Measurements from ENCODE around the gene FGF14. TPM values are rescaled to one million over a fixed set of nuclear protein-coding genes. Genes with fewer than 3 reads are reported as not detected.

Gene FGF14
- polyA plus RNA-seq, 1 of the 3 experiments (the other 2 are of a cell fraction), result 0.20 TPM

GRCh38 chr13:101931186-101931585 lies 470.7 kb downstream of the FGF14 start:
- H3K27me3 ChIP-seq (ENCODE audit: insufficient read depth), result no peaks in the 10 kb centered on the region; the same call in 1 of the 2 replicates
- H3F3A ChIP-seq (replicated peaks; ENCODE audit: insufficient read depth), result no peaks in the 10 kb centered on the region
- no peak overlapping the region for H3K27ac ChIP-seq (ENCODE audit: low read depth in 2 of 2, low read length in 1 of 2)
- DNase-seq, result no peak
- CTCF ChIA-PET, result interaction anchor here (0.6 to 1.5 kb wide), 5 partner anchors 10 to 786 kb away, joined by 3 to 5 read pairs (median 4); no protein-coding TSS in a partner anchor
- WGBS (ENCODE audit: low lambda C conversion rate), result 46% methylated on average over 3 of the region's 3 CpGs
- no peaks in the 10 kb centered on the region for H3K9me2 ChIP-seq
- no peak overlapping the region for H3K4me2 ChIP-seq
- H3K4me3 ChIP-seq (ENCODE audit: low read depth in 2 of 2, low read length in 1 of 2), result no peak overlapping the region
- no peak overlapping the region for H2AFZ ChIP-seq (ENCODE audit: low read depth)
- POLR2A ChIA-PET, result no interaction called here
- H3K4me1 ChIP-seq (ENCODE audit: control insufficient read depth in 1 of 2, insufficient read depth in 2 of 2, low read depth in 1 of 2, low read length in 1 of 2), result peaks cover 0 to 4% of the 10 kb centered on the region in 2 experiments; a peak in 2 of 4 replicates
- H3K9me3 ChIP-seq, result no peaks in the 10 kb centered on the region
- no peaks in the 10 kb centered on the region for H3K36me3 ChIP-seq (replicated peaks in 1 of 2; ENCODE audit: control insufficient read depth in 1 of 2, insufficient read depth in 2 of 2, low read length in 1 of 2)
- no peaks in the 10 kb centered on the region for H4K20me1 ChIP-seq (ENCODE audit: insufficient read depth)
- H3K79me2 ChIP-seq (ENCODE audit: insufficient read depth), result no peaks in the 10 kb centered on the region
- no peak overlapping the region for H3K9ac ChIP-seq
- TF ChIP-seq EZH2phosphoT487 (IDR thresholded peaks at IDR 0.05; ENCODE audit: borderline replicate concordance, low read depth) (no peak), POLR2AphosphoS5 (IDR thresholded peaks at IDR 0.05; ENCODE audit: low read depth, low read length) (no peak), PBX3 (IDR thresholded peaks at IDR 0.05) (no peak), CHD2 (IDR thresholded peaks at IDR 0.05; ENCODE audit: low read length, partially characterized antibody) (no peak), SMC3 (IDR thresholded peaks at IDR 0.05; ENCODE audit: low read depth, low read length) (no peak), NRF1 (IDR thresholded peaks at IDR 0.05; ENCODE audit: low read depth, low read length) (no peak), GATA2 (CRISPR knock-in tag; IDR thresholded peaks at IDR 0.05) (no peak), FOXM1 (IDR thresholded peaks at IDR 0.05; ENCODE audit: low read depth) (no peak), SIN3A (IDR thresholded peaks at IDR 0.05; ENCODE audit: borderline replicate concordance, low read depth, low read length) (no peak), YY1 (IDR thresholded peaks at IDR 0.05; ENCODE audit: low read depth) (no peak), GABPA (IDR thresholded peaks at IDR 0.05; ENCODE audit: low read depth) (no peak), USF2 (IDR thresholded peaks at IDR 0.05; ENCODE audit: borderline replicate concordance, low read depth, low read length) (no peak)
- TF ChIP-seq, protein P1, sequence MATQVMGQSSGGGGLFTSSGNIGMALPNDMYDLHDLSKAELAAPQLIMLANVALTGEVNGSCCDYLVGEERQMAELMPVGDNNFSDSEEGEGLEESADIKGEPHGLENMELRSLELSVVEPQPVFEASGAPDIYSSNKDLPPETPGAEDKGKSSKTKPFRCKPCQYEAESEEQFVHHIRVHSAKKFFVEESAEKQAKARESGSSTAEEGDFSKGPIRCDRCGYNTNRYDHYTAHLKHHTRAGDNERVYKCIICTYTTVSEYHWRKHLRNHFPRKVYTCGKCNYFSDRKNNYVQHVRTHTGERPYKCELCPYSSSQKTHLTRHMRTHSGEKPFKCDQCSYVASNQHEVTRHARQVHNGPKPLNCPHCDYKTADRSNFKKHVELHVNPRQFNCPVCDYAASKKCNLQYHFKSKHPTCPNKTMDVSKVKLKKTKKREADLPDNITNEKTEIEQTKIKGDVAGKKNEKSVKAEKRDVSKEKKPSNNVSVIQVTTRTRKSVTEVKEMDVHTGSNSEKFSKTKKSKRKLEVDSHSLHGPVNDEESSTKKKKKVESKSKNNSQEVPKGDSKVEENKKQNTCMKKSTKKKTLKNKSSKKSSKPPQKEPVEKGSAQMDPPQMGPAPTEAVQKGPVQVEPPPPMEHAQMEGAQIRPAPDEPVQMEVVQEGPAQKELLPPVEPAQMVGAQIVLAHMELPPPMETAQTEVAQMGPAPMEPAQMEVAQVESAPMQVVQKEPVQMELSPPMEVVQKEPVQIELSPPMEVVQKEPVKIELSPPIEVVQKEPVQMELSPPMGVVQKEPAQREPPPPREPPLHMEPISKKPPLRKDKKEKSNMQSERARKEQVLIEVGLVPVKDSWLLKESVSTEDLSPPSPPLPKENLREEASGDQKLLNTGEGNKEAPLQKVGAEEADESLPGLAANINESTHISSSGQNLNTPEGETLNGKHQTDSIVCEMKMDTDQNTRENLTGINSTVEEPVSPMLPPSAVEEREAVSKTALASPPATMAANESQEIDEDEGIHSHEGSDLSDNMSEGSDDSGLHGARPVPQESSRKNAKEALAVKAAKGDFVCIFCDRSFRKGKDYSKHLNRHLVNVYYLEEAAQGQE (IDR thresholded peaks at IDR 0.05; ENCODE audit: low read depth, low read length), result no peak

All from SK-N-SH (cell line).